NT2/D1 (cell line): ENCODE data around the gene FNDC3B.

Experiments used
- SUZ12 ChIP-seq: IDR thresholded peaks from 2 replicates; pipeline ENCODE4 v1.6.1; 2011; ENCODE audit not compliant: insufficient read length, insufficient read depth; ENCODE audit errors: extremely low read depth
- YY1 ChIP-seq: IDR thresholded peaks from 2 replicates; pipeline ENCODE4 v1.6.1; 2011; ENCODE audit not compliant: insufficient read length, insufficient read depth
- ZNF274 ChIP-seq: IDR thresholded peaks from 2 replicates; pipeline ENCODE4 v1.6.1; 2011; ENCODE audit warnings: mild to moderate bottlenecking, low read depth, low read length

GRCh38 chr3:172266103-172266502 is 226.7 kb downstream of the FNDC3B start:
- TF ChIP-seq ZNF274, result no peak
- no peak for TF ChIP-seq SUZ12
- TF ChIP-seq YY1, result no peak
